ENCODE measurements around the gene EMP2.

The EMP2 gene

DNA sequence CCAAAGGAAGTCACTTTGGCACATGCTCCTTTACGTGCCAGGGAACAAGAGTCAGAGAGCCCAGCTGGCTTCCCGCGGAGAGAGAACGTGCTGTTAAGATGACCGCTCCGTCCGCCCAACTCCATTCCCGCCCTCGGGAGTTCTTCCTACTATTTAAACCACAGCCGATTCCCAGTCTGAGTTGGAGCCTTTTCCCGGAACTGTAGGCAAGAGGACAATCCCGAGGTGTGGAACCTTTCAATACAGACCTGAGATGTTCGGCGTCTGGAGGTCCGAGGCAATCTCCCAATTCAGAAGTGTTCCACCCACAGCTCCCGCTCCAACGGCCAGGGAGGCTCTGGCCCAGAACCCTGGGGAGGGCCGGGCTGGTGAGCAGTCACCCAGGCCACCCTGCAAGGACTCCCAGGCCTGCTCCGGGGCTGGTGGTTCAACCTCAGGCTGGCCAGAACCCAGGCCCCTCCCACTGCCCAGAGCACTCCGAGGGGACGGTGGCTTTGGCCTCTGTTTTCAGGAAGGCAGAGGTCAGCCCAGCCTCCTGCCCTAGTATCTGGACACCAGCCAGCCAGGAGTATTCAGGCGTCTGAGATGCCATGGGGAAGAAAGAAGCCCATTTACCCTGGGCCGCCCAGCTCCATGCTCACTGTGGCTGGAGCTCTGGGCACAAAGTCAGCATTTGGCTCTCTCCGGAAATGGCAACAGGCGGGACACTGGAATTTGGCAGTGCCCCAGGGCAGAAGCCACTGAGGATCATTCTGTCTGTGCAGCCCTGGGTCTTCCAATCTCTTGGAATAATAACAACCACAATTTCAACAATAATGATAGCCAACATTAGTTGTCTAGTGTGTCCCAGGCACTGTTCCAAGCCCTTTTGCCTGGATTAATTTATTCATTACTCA, 21.4 kb downstream of the EMP2 start:
- TF ChIP-seq, protein P1, sequence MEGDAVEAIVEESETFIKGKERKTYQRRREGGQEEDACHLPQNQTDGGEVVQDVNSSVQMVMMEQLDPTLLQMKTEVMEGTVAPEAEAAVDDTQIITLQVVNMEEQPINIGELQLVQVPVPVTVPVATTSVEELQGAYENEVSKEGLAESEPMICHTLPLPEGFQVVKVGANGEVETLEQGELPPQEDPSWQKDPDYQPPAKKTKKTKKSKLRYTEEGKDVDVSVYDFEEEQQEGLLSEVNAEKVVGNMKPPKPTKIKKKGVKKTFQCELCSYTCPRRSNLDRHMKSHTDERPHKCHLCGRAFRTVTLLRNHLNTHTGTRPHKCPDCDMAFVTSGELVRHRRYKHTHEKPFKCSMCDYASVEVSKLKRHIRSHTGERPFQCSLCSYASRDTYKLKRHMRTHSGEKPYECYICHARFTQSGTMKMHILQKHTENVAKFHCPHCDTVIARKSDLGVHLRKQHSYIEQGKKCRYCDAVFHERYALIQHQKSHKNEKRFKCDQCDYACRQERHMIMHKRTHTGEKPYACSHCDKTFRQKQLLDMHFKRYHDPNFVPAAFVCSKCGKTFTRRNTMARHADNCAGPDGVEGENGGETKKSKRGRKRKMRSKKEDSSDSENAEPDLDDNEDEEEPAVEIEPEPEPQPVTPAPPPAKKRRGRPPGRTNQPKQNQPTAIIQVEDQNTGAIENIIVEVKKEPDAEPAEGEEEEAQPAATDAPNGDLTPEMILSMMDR (IDR thresholded peaks at IDR 0.05): no peak

DNA sequence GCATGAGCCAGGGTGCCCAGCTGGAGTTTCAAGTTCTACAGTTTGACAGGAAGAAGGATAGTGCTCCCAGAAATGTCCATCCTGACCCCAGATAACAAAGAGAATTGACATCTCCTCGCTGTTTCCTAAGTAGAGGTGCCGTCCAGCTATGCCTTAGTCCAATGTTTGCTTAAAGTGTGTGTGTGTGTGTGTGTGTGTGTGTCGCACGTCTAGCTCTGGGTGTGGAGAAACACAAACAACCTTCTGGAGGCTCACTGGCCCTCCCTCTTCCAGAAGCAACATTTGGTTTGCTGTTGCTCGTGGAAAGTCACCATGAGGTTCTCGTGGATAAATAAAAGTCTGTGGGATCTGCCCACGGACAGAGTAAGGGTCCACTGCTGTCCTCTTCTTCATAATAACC, 22.1 kb downstream of the EMP2 start:
- TF ChIP-seq, protein P1 (IDR thresholded peaks at IDR 0.05): no peak

- TF ChIP-seq, protein P1 (IDR thresholded peaks at IDR 0.05): no peak
These were observed 22.6 kb downstream of the EMP2 start for GRCh38 chr16:10557750-10558149.

GRCh38 chr16:10556236-10556635, 24.2 kb downstream of the EMP2 start:
- TF ChIP-seq, protein P1 (IDR thresholded peaks at IDR 0.05): no peak

GRCh38 chr16:10554569-10554968, 25.8 kb downstream of the EMP2 start:
- TF ChIP-seq, protein P1 (IDR thresholded peaks at IDR 0.05): no peak

DNA sequence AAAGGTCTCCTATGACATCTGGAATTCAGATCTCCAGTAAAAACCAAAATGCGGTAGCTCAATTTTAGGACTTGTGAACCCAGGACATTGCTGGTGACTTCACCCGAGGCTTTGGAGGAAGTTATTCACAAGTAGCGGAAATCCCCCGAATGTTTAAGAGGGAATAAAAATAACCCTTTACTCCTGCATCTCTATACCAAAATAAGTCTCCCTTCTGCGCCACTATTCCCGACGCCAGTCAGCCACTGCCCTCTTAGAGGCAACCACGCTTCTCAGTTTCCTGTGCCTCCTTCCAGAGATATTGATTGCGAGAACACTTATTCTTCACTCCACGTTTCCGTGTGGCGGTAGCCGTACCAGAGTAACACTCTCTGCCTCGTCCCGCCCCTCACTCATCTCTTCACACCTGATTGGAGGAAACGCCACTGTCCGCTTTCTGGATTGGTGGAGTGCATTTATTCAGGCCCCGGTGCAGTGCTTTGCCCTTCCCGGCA, 27.4 kb downstream of the EMP2 start:
- TF ChIP-seq, protein P1 (IDR thresholded peaks at IDR 0.05): no peak

GRCh38 chr16:10552281-10552680, 28.1 kb downstream of the EMP2 start:
- TF ChIP-seq, protein P1 (IDR thresholded peaks at IDR 0.05): no peak

Data from LNCAP (cell line).